Heart left ventricle (tissue), 13 donors: Measurements from ENCODE around the gene ARHGAP8.

Experiments
- CTCF ChIP-seq, 12 donors: fragments of 200-600 bp; sonication (generic) in 4 of 12; IDR thresholded peaks; one replicate each; pipeline versions ENCODE4 v1.5.0 to v1.8.0; 2018 to 2022; ENCODE audit warnings: antibody characterized with exemption in 12 of 12, mild to moderate bottlenecking in 5 of 12
- POLR2A ChIP-seq, 2 donors: fragments of 450-650 bp; IDR thresholded peaks; one replicate each; pipeline ENCODE4 v1.6.1; 2017; ENCODE audit warnings: antibody characterized with exemption in 2 of 2, mild to moderate bottlenecking in 2 of 2, moderate library complexity in 2 of 2
- donor health status: ischemic (EF 13 %, LVEDD 7.1; RV severe dilation, severe dysfunction).
- donor health status: DM: no; HTN: yes; CAD: no.
- donor health status: DM: no; HTN: no; CAD: no.
- donor health status: ischemic (EF 25% LVEDD 6.9; RV normal size, moderate dysfunction).
- donor health status: ischemic (EF 25% LVEDD 5.7; RV mildly dilated, moderate dysfunction).
- donor health status: ischemic (EF 35%, LVEDD 5.7; RV mildly dilated, moderate dysfunction).
- donor health status: nonischemic (EF 11% LVEDD 7.7; RV severe dilation, severe dysfunction).
- donor health status: DM: yes; HTN: yes; CAD: no.
- donor health status: PGD.
- donor health status: ischemic (EF 29% LVEDD 5.4; RV normal size, mild dysfunction).
- donor health status: nonischemic (EF 23%, LVEDD 6.1; RV moderate dilation, normal function).

- TF ChIP-seq CTCF (IDR thresholded peaks at IDR 0.05): no peak
- no peak for TF ChIP-seq POLR2A (IDR thresholded peaks at IDR 0.05)
Observed at GRCh38 chr22:44759430-44760310, 7.3 kb downstream of the ARHGAP8 start.
